ENCODE results near the gene GPR161.

- no peak for TF ChIP-seq CTCF (conservative IDR thresholded peaks at IDR 0.05; ENCODE audit: low read depth, low read length)
- TF ChIP-seq EZH2 (IDR thresholded peaks at IDR 0.05; ENCODE audit: low read length, unreplicated experiment) = no peak
- no peak for TF ChIP-seq EZH2phosphoT487 (IDR thresholded peaks at IDR 0.05; ENCODE audit: borderline replicate concordance, low read length)
Measured at GRCh38 chr1:168099337-168099801, 37.4 kb downstream of the GPR161 start.

All from PC-3 (cell line).